Neural progenitor cell (in vitro differentiated cells): Measurements from ENCODE around the gene ELFN1. TPM values are rescaled to one million over a fixed set of nuclear protein-coding genes. Genes with fewer than 3 reads are reported as not detected.

Experiments used
- DNase-seq: peaks from one replicate; pipeline ENCODE4 v3.0.0-alpha.2; 2016; ENCODE audit warnings: low spot score
- H2AFZ ChIP-seq: fragments of 200-600 bp; sonication (generic); replicated peaks from 2 replicates; pipeline ENCODE4 v1.6.1; 2016; ENCODE audit warnings: antibody characterized with exemption
- H3F3A ChIP-seq: fragments of 200-600 bp; sonication (generic); 2 replicates; pipeline ENCODE4 v1.6.1; 2016; ENCODE audit warnings: antibody characterized with exemption, low read depth
- H3K27ac ChIP-seq: fragments of 200-600 bp; sonication (generic); 2 replicates; pipeline ENCODE4 v1.5.1; 2016; ENCODE audit warnings: mild to moderate bottlenecking
- H3K27me3 ChIP-seq: fragments of 200-600 bp; sonication (generic); 2 replicates; pipeline ENCODE4 v1.6.1; 2016; ENCODE audit warnings: mild to moderate bottlenecking, moderate library complexity
- H3K36me3 ChIP-seq: fragments of 200-600 bp; sonication (generic); 2 replicates; pipeline ENCODE4 v1.5.1; 2016
- H3K4me1 ChIP-seq: fragments of 200-600 bp; sonication (generic); 2 replicates; pipeline ENCODE4 v1.6.1; 2016; ENCODE audit warnings: mixed run types
- H3K4me2 ChIP-seq: fragments of 200-600 bp; sonication (generic); 2 replicates; pipeline ENCODE4 v1.6.1; 2016
- H3K4me3 ChIP-seq: fragments of 200-600 bp; sonication (generic); 2 replicates; pipeline ENCODE4 v1.5.1; 2016
- H3K79me2 ChIP-seq: fragments of 200-600 bp; sonication (generic); 2 replicates; pipeline ENCODE4 v1.6.1; 2016; ENCODE audit warnings: low read depth
- H3K9ac ChIP-seq: fragments of 200-600 bp; sonication (generic); 2 replicates; pipeline ENCODE4 v1.6.1; 2016
- H3K9me3 ChIP-seq: fragments of 200-600 bp; sonication (generic); 2 replicates; pipeline ENCODE4 v1.5.1; 2016; ENCODE audit warnings: low read depth
- H4K20me1 ChIP-seq: fragments of 200-600 bp; sonication (generic); 2 replicates; pipeline ENCODE4 v1.6.1; 2016; ENCODE audit warnings: low read depth
- H3K27ac Mint-ChIP-seq: 3 replicates; pipeline ENCODE4 v1.8.0; 2021; ENCODE audit warnings: mixed read lengths
- H3K27me3 Mint-ChIP-seq: 2 replicates; pipeline ENCODE4 v1.8.0; 2022; ENCODE audit warnings: low read depth, mild to moderate bottlenecking, inconsistent platforms, moderate library complexity, mixed read lengths; ENCODE audit not compliant: insufficient read depth
- H3K36me3 Mint-ChIP-seq: 3 replicates; pipeline ENCODE4 v1.8.0; 2021; ENCODE audit warnings: mixed read lengths
- H3K4me1 Mint-ChIP-seq: 3 replicates; pipeline ENCODE4 v1.8.0; 2021; ENCODE audit warnings: mixed read lengths
- H3K4me3 Mint-ChIP-seq: 3 replicates; pipeline ENCODE4 v1.8.0; 2021; ENCODE audit warnings: mild to moderate bottlenecking, moderate library complexity, mixed read lengths
- H3K9me3 Mint-ChIP-seq: 3 replicates; pipeline ENCODE4 v1.8.0; 2020; ENCODE audit warnings: mixed read lengths
- EZH2 ChIP-seq: fragments of 200-600 bp; sonication (generic); IDR thresholded peaks from 2 replicates; pipeline ENCODE4 v1.6.1; 2017; ENCODE audit warnings: antibody characterized with exemption, mild to moderate bottlenecking, moderate library complexity
- EZH2phosphoT487 ChIP-seq: fragments of 200-600 bp; sonication (generic); IDR thresholded peaks from 2 replicates; pipeline ENCODE4 v1.6.1; 2017; ENCODE audit warnings: antibody characterized with exemption
- total RNA-seq: library from RNA; depleted of rRNA; stranded (reverse); fragments of >200 nt; gene quantifications from 2 replicates; pipeline ENCODE4 v1.2.3, GENCODE V29; 2015; ENCODE audit warnings: low replicate concordance
- TF ChIP-seq, protein P1 (sequence below): fragments of 200-600 bp; sonication (generic); IDR thresholded peaks from 2 replicates; pipeline ENCODE4 v1.5.1; 2017; ENCODE audit warnings: antibody characterized with exemption, mild to moderate bottlenecking

The ELFN1 gene
- total RNA-seq, 1 donor from 2014 or later = 2.2 TPM

DNA sequence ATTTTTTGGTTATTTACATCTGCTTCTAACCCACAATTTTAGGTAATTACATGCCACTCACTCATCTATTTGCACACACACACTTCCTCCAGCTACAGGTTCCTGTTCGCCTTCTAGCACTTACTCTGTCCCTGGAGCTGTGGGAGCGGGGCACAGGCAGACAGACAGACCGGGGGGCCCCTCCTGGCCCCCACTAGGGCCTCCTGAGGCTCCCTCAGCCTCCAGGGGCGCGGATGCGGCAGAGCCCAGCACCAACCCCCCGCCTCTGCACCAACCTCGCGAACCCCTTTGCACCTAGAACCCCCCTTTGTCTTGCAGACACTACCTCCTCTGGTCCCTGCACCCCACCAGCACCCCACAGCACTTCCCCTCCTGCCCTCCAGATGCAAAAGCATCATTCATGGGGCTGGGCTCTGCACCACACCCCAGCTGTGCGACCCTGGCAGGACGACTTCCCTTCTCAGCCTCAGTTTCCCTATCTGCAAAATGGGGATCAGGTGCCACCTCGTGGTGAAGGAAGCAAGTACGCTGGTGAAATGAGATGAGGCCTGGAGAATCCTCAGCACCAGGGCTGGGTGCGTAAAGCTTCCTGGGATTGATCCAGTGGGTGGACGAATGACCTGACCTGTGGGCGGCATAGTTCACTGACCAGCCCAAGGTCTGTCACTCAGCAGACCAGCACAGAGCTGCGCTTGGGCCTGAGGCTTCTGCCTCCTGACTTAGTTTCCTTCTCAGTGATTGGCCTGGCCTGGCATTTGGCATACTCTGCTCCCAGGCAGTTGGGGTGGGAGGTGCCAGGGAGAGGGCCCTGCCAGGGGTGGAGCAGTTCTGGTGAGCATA, 37.9 kb downstream of the ELFN1 start:
- Histone ChIP-seq H3K4me3 (no peak overlapping the region), H2AFZ (no peak overlapping the region), H3K4me2 (no peak overlapping the region), H3K9ac (no peak overlapping the region), H3K27ac (no peak overlapping the region), H3K4me1 (peaks cover 5% of the 10 kb centered on the region), H3F3A (peaks cover 14% of the 10 kb centered on the region), H3K36me3 (no peaks in the 10 kb centered on the region), H4K20me1 (peaks cover 25% of the 10 kb centered on the region), H3K9me3 (peaks cover 6% of the 10 kb centered on the region), H3K27me3 (peaks cover 8% of the 10 kb centered on the region), H3K79me2 (no peaks in the 10 kb centered on the region)
- no peak for DNase-seq
- Mint-ChIP-seq H3K27ac (no peak overlapping the region), H3K4me3 (no peak overlapping the region), H3K4me1 (peaks cover 14% of the 10 kb centered on the region), H3K9me3 (peaks cover 15% of the 10 kb centered on the region), H3K27me3 (no peaks in the 10 kb centered on the region), H3K36me3 (peaks cover 20% of the 10 kb centered on the region)
- TF ChIP-seq, protein P1, sequence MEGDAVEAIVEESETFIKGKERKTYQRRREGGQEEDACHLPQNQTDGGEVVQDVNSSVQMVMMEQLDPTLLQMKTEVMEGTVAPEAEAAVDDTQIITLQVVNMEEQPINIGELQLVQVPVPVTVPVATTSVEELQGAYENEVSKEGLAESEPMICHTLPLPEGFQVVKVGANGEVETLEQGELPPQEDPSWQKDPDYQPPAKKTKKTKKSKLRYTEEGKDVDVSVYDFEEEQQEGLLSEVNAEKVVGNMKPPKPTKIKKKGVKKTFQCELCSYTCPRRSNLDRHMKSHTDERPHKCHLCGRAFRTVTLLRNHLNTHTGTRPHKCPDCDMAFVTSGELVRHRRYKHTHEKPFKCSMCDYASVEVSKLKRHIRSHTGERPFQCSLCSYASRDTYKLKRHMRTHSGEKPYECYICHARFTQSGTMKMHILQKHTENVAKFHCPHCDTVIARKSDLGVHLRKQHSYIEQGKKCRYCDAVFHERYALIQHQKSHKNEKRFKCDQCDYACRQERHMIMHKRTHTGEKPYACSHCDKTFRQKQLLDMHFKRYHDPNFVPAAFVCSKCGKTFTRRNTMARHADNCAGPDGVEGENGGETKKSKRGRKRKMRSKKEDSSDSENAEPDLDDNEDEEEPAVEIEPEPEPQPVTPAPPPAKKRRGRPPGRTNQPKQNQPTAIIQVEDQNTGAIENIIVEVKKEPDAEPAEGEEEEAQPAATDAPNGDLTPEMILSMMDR = peak; percentile 41
- no peak for TF ChIP-seq EZH2

DNA sequence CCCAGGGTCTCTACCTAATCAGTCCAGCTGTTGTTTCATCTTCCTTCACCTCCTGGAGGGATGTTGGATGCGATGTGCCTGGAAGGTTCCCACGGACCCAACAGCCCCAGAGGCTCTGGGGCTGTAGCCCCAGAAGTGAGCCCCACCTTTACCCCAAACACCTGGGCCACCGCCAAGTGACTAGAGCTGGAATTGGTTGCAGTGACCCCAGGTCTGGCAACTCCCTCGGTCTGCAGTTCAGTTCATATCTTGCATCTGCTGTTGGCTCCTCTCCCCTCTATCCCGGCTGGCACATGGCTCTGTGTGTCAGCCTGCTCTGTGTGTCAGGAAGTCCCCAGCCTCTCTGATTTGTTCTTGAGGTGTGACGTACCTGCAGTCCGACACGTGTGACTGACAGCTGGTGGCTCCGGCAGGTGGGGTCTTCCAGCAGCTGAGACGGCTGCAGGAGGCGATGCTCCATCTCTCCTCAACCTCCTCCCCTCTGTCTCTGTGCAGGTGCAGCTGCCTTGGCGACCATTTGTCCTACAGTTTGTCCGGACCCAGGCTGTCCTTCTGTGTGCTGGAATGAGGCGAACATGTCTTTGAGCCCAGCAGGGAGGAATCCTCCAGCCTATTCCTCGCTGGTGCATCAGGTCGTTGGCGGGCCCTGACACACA, 38.6 kb downstream of the ELFN1 start:
- no peak for TF ChIP-seq EZH2phosphoT487
- no peak for TF ChIP-seq EZH2
- TF ChIP-seq, protein P1 = no peak
- no peak overlapping the region for H3K4me3 Mint-ChIP-seq
- H3K27me3 ChIP-seq = peaks cover 8% of the 10 kb centered on the region
- H3K27ac Mint-ChIP-seq = no peak overlapping the region
- no peak for DNase-seq
- no peaks in the 10 kb centered on the region for H3K79me2 ChIP-seq
- H2AFZ ChIP-seq = no peak overlapping the region
- no peak overlapping the region for H3K9ac ChIP-seq
- H3K27ac ChIP-seq = no peak overlapping the region
- peaks cover 15% of the 10 kb centered on the region for H3K4me1 Mint-ChIP-seq
- peaks cover 30% of the 10 kb centered on the region for H4K20me1 ChIP-seq
- H3K4me1 ChIP-seq = peaks cover 8% of the 10 kb centered on the region
- no peaks in the 10 kb centered on the region for H3K36me3 ChIP-seq
- H3K4me2 ChIP-seq = no peak overlapping the region
- no peaks in the 10 kb centered on the region for H3K27me3 Mint-ChIP-seq
- peaks cover 14% of the 10 kb centered on the region for H3F3A ChIP-seq
- H3K9me3 ChIP-seq = peaks cover 6% of the 10 kb centered on the region
- peaks cover 10% of the 10 kb centered on the region for H3K9me3 Mint-ChIP-seq
- peaks cover 16% of the 10 kb centered on the region for H3K36me3 Mint-ChIP-seq
- H3K4me3 ChIP-seq = no peak overlapping the region

DNA sequence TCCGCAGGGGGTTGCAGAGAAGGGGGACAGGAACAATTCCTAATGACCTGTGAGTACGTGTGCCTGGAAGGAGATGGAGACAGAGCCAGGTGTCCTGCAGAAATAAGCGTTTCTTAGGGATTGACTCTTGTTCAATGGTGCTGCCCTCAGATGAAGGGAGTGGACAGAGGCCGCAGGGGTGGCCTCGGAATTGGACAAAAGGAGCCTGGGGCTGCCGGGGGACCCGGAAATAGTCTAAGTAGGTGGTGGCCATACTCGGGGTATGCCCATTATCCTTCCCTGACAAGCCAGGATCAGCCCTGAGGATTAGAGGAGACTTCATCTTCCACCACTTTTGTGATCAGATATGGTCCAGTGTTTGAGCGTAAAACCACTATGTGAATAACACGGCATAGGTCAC, 39.2 kb downstream of the ELFN1 start:
- H3K36me3 Mint-ChIP-seq = peaks cover 16% of the 10 kb centered on the region
- Histone ChIP-seq H3K4me3 (no peak overlapping the region), H3K9me3 (peaks cover 6% of the 10 kb centered on the region), H3K27me3 (peaks cover 8% of the 10 kb centered on the region), H3F3A (peaks cover 15% of the 10 kb centered on the region), H2AFZ (no peak overlapping the region), H3K36me3 (no peaks in the 10 kb centered on the region), H3K4me1 (peaks cover 10% of the 10 kb centered on the region), H3K9ac (no peak overlapping the region), H3K79me2 (no peaks in the 10 kb centered on the region), H3K4me2 (no peak overlapping the region), H3K27ac (no peak overlapping the region), H4K20me1 (peaks cover 30% of the 10 kb centered on the region)
- DNase-seq = no peak
- H3K9me3 Mint-ChIP-seq = peaks cover 10% of the 10 kb centered on the region
- H3K27ac Mint-ChIP-seq = no peak overlapping the region
- H3K4me1 Mint-ChIP-seq = peaks cover 19% of the 10 kb centered on the region
- H3K27me3 Mint-ChIP-seq = no peaks in the 10 kb centered on the region
- no peak for TF ChIP-seq EZH2
- no peak for TF ChIP-seq EZH2phosphoT487
- TF ChIP-seq, protein P1 = no peak
- H3K4me3 Mint-ChIP-seq = no peak overlapping the region
